ENCODE measurements around the gene RIPK3.

The RIPK3 gene

DNA sequence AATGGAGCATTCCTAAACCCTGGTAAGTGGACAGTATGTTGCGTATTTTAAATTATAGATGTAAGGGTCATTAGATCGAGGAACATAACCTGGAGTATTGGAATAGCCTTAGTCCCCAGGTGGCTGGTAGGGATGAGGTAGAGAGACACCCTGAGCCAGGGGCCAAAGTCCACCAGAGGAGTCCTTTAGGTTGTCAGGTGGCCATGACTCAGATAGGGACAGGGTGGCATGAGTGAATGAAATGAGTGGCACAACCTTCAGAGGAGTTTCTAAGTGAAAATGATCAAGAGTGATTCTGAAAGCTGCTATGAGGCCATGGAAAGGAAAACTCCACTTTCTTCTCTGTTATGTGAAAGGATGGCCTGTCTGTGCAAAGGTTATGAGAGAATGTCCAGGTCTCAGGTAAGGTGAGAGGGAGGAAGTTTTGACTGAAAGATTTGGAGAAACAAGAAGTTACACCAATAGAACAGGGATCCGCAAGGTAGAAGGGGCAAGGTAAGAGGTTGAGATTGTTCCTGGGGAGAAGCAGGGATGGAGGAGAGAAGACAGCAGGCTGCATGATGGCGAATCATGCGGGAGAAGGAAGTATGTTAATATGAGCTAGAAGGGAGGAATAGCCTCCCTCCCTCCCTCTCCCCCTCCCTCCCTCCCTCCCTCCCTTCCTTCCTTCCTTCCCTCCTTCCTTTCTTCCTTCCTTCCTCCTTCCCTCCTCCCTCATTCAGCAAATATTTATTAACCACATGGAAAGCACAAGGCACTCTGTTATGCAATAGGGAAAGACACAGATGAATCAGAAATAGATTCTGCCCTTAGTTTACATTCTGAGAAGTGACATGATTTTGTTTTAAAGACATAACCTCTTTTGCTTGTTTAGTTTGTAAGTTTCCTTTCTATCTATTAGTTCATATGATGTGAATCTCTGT, 14.0 kb upstream of the RIPK3 start:
- DNase-seq: no peak
- intact Hi-C loops (cut with DNase I): no loop called here

DNA sequence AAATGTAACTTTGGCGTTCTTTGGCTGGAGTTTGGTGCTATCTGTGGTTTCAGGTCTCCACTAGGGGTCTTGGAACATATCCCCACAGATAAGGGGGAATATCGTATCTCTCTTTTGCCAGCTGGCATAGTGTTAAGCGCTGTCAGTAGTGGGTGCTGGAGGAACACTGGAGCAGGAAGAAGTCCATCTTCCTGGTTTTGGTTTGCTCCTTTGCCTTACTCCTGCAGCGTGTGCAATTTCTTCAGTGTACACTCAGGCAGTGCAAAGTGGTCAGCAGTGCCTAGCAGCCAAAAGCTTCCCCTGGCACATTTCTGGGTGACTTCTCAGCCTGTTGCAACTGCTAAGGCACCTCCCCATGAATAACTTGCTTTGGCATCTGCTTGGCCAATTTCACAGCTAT, 11.7 kb upstream of the RIPK3 start:
- intact Hi-C loops (cut with DNase I): no loop called here
- DNase-seq: no peak

DNA sequence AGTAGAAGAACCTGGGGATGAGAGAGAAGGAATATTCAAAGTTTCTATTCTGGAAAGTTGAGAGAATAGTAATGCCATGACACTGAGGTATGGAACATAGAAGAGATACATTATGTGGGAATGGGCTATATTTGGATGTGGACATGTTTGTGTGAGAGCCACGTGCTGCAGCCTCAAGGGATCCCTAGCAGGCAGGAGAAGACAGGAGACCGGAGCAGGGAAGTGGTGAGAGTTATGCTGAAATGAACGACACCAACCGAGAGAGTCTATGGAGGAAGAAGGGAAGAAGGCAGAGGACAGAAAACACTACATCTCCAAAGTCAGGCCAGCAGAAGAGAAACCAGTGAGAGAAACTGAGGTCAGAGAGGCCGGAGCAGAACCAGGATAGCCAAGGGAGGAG, 10.0 kb upstream of the RIPK3 start:
- intact Hi-C loops (cut with DNase I): no loop called here
- DNase-seq: no peak

DNA sequence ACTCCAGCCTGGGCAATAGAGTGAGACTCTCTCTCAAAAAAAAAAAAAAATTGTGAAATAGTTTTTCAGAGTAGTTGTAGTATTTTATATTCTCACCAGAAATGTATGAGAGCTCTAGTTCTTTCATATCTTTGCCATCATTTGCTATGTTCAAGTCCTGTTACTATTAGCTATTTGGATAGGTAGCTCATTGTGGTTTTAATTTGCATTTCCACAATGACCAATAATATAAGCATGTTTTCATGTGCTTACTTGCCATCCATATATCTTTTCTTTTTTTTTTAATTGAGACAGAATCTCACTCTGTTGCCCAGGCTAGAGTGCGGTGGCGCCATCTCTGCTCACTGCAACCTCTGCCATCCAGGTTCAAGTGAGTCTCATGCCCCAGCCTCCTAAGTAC, 8.4 kb upstream of the RIPK3 start:
- no peak for DNase-seq
- intact Hi-C loops (cut with DNase I): no loop called here

DNA sequence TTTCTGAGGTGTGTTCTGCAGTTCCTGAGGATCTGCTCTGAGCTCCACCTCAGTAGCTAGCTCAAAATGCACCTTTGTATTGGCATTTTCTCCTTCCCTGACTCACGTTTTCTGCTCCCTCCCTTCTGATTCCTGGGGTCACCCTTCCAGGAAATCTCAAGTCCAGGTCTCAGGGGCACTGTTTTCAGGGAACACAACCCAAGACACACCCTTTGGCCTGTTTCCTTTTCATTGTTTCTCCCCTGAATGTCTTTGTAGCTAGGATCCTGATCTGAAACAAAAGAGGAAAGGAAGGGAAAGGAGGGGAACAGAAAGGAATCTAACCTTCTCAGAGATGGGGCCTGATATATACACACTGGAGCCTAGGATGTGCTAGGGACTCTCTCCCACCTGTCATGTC, 7.3 kb upstream of the RIPK3 start:
- intact Hi-C loops (cut with DNase I): no loop called here
- DNase-seq: no peak

DNA sequence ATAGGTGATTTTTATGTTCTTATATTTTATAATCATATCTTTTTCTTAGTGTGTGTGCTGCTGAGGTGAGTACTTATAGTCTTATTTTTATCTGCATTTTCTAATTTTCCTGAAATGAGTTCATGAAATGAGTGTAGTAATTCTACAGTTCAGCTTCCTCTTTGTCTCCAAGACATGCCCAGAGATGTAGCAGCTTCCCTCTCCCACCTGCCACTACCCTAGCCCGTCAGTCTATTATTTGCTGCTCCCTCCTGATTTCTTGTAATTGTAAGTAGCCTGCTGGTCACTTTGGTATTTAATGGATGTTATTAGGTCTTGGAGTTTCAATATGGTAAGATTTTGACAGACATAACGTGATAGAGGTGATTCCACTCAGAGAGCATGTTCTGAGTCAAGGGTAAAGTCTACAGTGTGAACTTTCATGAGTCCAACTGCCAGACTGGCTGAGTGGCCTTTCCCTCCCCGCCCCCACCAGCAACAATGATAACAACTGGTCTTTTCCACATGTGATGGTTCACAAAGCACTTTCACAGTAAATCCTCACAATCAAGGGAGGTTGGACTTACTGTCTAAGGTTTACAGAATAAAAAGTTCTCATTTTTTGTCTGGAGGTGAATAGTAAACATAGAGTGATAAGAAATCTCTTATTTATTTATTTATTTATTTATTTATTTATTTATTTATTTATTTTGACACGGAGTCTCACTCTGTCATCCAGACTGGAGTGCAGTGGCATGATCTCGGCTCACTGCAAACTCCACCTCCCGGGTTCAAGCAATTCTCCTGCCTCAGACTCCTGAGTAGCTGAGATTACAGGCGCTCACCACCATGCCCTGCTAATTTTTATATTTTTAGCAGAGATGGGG, 4.2 kb upstream of the RIPK3 start:
- intact Hi-C loops (cut with DNase I): no loop called here
- no peak for DNase-seq

DNA sequence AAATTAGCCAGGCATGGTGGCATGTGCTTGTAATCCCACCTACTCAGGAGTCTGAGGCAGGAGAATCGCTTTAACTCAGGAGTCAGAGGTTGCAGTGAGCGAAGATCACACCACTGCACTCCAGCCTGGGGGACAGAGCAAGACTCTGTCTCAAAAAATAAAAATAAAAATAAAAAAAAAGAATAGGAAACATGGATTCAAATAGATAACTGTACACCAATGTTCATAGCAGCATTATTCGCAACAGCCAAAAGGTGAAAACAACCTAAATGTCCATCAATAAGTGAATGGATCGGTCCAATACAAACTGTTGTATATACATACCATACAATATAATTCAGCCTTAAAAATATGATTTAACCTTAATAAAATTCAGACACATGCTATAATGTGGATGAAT, 3.1 kb upstream of the RIPK3 start:
- DNase-seq: no peak
- intact Hi-C loops (cut with DNase I): no loop called here

DNA sequence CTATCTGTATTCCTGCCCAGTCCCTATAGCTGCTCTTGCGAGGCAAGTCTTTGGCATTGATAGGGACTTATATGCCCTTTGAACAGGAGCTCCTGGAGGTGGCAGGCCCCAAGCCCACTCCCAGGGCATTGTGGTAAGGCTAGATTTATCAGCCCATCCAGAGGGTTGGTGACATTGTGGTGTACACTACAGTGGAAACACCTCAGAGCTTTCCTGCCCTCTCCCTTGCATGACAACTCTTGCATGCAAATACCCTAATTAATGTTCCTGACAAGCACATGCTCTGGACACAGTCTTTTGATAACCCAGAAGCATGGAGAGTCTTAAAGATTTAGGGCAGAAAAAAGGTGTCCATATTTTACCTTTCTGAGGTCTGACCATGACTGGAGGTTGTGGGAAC, 815 bp upstream of the RIPK3 start:
- intact Hi-C loops (cut with DNase I): no loop called here
- no peak for DNase-seq

DNA sequence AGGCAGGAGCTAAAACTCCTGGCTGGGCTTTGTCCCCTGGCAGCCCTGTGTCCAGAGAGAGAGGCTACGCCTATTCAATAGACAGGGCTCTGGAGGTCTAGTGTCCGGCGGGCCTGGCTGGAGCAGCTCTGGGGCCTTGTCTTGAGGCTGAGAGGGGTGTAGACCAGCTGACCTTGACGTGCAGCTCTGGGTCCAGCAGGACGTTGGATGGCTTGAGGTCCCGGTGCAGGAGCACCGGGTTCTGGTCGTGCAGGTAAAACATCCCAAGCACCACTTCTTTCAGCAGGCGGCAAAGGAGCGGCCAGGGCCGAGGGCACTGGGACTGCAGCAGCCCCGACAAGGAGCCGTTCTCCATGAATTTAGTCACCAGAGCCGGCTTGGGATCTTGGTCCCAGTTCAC, 948 bp downstream of the RIPK3 start:
- intact Hi-C loops (cut with DNase I): no loop called here
- no peak for DNase-seq

DNA sequence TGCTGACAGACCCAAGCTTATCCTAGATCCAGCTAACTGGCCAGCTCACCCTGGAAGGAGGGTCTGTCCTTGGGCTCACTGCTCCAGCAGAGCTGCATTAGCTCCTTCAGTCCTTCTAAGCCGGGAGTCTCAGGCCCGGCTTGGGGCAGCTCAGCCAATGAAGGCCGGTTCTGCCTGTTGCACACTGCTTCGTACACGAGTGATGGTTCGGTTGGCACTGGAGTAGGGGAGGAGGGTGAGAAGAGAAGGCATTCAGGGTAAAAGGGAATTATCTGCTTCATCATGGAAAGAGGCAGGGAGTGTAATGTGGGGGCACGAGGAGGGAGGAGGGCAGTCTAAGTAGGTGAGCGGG, 2.0 kb downstream of the RIPK3 start:
- intact Hi-C loops (cut with DNase I): no loop called here
- no peak for DNase-seq

DNA sequence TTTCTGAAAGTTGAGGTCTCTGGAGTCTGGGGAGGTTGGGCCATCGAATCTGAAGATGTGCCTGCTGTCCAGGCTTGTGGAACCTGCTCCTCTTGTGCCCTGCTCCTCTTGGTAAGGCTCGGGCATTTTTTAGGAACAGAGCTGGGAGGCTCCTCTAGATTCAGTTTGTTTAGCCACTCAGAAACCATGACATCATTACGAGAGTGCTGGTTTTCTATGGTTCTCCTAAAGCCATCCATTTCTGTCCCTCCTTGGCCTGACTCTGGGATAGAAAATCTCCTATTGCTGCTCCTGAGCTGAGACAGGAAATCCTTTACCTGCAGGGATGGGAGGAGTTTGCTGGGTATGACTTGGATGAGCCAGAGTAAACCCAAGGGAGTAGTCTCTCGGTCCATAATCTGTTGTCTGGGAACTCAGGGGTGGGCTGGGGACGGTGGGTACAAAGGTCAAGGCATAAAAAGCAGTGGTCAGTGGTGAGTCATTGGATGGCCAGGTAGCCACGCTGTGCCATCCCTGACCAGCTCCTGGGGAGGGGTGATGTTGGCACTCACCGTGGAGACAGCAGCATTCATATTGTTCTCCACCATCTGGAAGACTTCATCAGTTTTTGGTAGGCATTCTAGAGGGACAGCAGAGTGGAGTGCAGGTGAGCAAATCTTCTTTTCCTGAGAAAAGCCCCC, 2.5 kb downstream of the RIPK3 start:
- no peak for DNase-seq
- intact Hi-C loops (cut with DNase I): no loop called here

DNA sequence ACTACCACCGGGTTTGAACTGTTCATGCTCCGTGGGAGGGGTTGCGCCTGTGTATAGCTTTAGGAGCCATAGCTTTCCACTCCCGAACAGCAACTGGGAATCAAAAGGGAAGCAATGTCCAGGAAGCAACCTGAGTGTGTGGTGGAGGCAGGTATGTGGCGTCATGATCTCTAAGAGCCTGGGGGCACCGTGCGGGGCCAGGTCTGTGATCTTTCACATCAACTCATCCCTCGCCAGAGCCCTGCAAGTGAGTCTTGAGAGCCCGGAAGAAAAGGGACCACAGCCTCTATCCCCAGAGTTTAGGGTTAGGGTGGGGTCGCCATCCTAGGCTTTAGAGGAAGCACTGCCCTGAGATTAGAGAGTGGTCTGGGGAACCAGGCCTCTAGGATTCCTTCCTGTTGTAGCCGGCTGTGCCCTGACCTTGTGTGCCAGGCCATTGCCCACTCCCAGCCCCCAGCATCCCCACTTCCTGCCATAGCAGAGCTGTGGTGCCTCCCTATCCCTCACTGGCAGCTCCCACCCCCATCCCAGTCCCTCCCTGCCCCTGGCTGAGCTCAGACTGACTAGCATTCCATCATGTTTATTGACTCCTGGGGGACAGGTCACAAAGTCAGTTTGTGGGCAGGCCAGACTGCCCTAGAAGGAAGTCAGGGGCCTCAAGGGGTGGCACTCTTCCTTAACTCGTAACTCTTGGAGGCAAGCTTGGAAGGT, 4.2 kb downstream of the RIPK3 start:
- DNase-seq: no peak
- intact Hi-C loops (cut with DNase I): no loop called here

DNA sequence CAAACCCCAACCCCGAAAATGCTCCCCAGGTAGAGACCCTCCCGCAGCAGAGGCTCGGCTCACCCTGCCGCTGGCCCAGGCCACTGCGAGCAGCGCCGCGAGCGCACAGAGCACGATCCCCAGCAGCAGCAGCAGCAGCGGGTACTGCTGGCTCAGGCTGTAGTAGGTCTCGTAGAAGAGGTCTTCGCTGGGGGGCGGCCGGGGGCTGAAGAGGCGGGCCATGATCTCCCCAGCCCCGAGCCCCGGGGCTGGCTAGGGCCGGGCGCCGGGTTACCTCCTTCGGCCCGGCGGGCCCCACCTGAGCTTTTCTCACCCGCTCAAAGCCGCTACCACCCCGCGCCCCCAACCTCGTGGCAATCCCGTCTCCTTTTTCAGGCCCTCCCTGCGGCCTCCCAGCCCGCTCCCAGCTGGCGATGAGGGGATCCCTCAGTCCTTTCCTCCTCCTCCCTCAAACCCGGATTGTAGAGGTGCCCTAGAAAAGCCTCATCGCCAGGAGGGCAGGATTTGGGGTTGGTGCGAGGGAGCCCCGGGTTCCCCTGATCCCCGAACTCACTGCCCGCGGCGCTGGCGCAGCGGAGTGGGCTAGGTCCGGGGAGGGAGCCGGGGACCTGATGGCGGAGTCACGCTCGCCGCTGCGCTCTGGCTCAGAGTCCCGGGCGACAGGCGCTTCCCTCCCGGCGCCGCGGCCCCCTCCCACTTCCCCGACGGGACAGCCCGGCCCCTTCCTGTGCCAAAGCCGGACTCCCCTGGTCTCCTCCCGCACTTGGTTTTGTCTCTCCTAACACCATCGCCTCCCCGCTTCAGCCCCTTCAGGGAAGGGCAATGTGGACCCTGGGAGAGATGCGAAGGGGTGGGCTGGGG, 5.1 kb downstream of the RIPK3 start, which contains the start of gene ADCY4:
ADCY4 (minus strand) TSS at position 641 of the 861 bp plus-strand sequence; CDS start at position 222, 419 bp downstream.
- intact Hi-C loops (cut with DNase I): loop anchor here (5.0 kb wide), 1 partner anchor 103 kb away; no protein-coding TSS in a partner anchor
- DNase-seq: no peak

DNA sequence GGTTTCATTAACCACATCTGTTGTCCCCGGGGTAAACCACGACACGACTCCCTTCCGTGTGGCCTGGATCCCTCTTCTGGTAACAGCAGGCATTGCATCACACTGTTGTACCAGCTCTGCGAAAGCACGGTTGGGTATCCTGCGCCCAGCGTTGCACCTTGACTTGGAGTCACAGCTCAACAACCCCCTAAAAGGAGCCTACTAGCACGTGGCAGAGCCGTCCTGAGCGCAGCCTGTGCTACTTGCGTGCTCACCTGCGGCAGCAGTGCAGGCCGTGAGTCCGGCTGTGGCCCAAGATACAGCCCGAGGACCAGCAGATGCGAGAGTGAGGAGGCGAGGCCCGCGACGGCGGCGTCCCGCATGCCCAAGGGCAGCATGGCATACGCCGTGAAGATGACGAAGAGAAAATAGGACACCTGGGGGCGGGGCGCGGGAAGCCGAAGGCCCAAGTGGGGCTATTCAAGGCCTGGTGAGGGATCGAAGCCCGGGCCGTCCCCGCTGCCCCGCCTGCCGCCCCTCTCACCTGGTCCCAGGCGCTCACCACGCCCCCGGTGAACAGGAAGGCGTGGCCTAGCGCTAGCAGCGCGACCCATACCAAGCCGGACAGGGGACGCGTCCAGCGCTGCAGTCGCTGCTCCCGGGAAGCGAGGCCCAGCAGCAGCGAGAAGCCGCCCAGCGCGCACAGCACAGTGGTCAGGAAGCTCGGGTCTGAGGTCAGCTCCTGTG, 7.4 kb downstream of the RIPK3 start:
- intact Hi-C loops (cut with DNase I): loop anchor here (5.0 kb wide), 1 partner anchor 105 kb away; no protein-coding TSS in a partner anchor
- DNase-seq: peak; percentile 48 to 87 (median 72)

DNA sequence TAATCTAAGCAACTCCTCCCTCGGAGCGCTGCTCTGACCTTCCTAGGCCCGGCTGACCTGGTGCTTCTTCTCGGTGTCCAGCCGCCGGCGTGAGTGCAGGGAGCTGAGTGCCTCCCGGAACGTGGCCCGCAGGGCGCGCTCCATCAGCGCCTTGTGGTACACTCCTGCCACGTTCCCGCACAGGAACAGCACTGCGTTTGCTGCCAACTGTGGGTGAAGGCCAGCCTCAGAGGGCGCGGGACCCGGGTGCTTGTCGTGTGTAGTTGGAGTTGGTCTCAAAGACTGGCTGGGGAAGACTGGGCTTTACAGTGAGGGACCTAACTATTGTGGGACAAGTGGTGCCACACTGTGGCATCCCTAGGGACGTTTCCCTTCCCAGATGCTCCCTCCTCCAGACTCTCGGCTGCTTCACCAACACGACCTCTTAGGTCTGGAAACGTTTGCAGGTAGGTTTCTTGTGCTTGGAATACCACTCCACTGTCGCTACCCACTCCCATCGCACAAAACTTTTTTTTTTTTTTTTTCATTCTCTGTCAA, 8.0 kb downstream of the RIPK3 start:
- no peak for DNase-seq
- intact Hi-C loops (cut with DNase I): loop anchor here (5.0 kb wide), 1 partner anchor 106 kb away; no protein-coding TSS in a partner anchor

DNA sequence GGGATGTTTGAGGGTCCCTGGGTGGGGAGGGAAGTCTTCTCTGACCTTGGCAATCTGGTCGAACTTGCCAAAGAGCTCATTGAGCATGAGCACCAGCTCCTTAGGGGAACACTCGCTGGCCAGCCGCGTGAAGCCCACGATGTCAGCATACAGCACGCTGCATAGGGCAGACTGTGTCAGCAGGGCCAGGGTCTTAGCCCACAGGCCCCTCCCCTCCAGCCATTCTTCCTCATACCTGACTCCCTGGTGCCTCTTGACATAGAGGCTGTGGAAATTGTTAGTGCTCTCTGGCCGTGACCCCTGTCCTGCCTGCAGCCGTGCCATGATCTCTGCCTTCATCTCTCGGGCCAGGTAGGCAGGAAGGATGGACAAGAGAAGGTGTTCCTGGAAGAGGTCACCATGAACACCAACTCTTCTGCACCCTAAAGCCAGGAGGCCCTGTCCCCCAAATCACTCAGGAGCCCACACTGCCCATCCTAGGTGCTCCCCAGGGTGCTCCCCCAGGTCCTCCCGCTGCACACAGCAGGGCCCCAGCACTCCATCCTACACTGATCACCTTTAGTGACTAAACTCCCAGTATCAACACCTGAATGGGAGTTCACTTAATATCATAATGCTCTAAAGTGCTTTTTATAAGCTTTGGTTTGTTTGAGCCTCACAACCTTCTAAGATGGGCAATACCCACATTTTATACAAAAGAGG, 8.7 kb downstream of the RIPK3 start:
- intact Hi-C loops (cut with DNase I): loop anchor here (5.0 kb wide), 1 partner anchor 106 kb away; no protein-coding TSS in a partner anchor
- no peak for DNase-seq
